ENCODE measurements around the gene PTPN14.
A peak's percentile ranks its signal among the peaks of the same experiment; 100 is the strongest.

The PTPN14 gene

GRCh38 chr1:214354440-214355148 lies 196.8 kb downstream of the PTPN14 start:
- DNase-seq: no peak

- DNase-seq: no peak
Observed at GRCh38 chr1:214352838-214353237, 198.6 kb downstream of the PTPN14 start.

- DNase-seq: no peak
Observed at GRCh38 chr1:214351551-214352277, 199.7 kb downstream of the PTPN14 start.

- DNase-seq: no peak
Observed at GRCh38 chr1:214349781-214350180, 201.6 kb downstream of the PTPN14 start.

GRCh38 chr1:214349008-214349407 lies 202.4 kb downstream of the PTPN14 start:
- no peak for DNase-seq

GRCh38 chr1:214344897-214345296 lies 206.5 kb downstream of the PTPN14 start:
- DNase-seq: no peak

- no peak for DNase-seq
Observed at GRCh38 chr1:214342525-214342924, 208.9 kb downstream of the PTPN14 start.

GRCh38 chr1:214341932-214342331 lies 209.5 kb downstream of the PTPN14 start:
- no peak for DNase-seq

- DNase-seq: no peak
Observed at GRCh38 chr1:214341459-214341858, 209.9 kb downstream of the PTPN14 start.

GRCh38 chr1:214338212-214338611 lies 213.2 kb downstream of the PTPN14 start:
- no peak for DNase-seq

GRCh38 chr1:214337511-214337910 lies 213.9 kb downstream of the PTPN14 start:
- no peak for DNase-seq

GRCh38 chr1:214337015-214337414 lies 214.4 kb downstream of the PTPN14 start:
- DNase-seq: no peak

GRCh38 chr1:214335567-214335966 lies 215.8 kb downstream of the PTPN14 start:
- DNase-seq: no peak

- peak; percentile 29 for DNase-seq
Observed at GRCh38 chr1:214332946-214333798, 218.2 kb downstream of the PTPN14 start.

- peak; percentile 52 for DNase-seq
Observed at GRCh38 chr1:214331827-214332423, 219.5 kb downstream of the PTPN14 start.

- DNase-seq: no peak
Observed at GRCh38 chr1:214331180-214331579, 220.2 kb downstream of the PTPN14 start.

GRCh38 chr1:214330715-214331114 lies 220.7 kb downstream of the PTPN14 start:
- DNase-seq: no peak

GRCh38 chr1:214330222-214330621 lies 221.2 kb downstream of the PTPN14 start:
- DNase-seq: no peak

- no peak for DNase-seq
Observed at GRCh38 chr1:214329470-214330220, 221.8 kb downstream of the PTPN14 start.

GRCh38 chr1:214328770-214329469 lies 222.5 kb downstream of the PTPN14 start:
- DNase-seq: peak; percentile 67

GRCh38 chr1:214327514-214327913 lies 223.9 kb downstream of the PTPN14 start:
- no peak for DNase-seq

GRCh38 chr1:214326406-214326805 lies 225.0 kb downstream of the PTPN14 start:
- DNase-seq: no peak

All from stimulated activated CD4-positive, alpha-beta T cell treated with anti-CD3 and anti-CD28 coated beads, Interleukin-12 subunit alpha, Interleukin-12 subunit beta, amount 100 ng/mL, for 4 hours (primary cell).